Pancreas (tissue), 10 donors: ENCODE measurements around the gene EMD. TPM values are rescaled to one million over a fixed set of nuclear protein-coding genes. Genes with fewer than 3 reads are reported as not detected.

Experiments used
- ATAC-seq, 4 donors: fragments of 200-7000 bp; cut with Tn5 transposase; one replicate each; pipeline versions ENCODE4 v1.8.0 to v1.9.1; 2020; ENCODE audit warnings: mild to moderate bottlenecking in 4 of 4, moderate library complexity in 4 of 4
- DNase-seq, 6 donors: peaks; one replicate each; pipeline ENCODE4 v3.0.0-alpha.2; 2020
- FAIRE-seq: peaks from 2 replicates; lab custom pipeline; 2012; peaks lifted over from hg19 to GRCh38; lab: Jason Lieb, UNC
- H3K27ac ChIP-seq, 4 donors: fragments of 200-600 bp; sonication (generic); 1 replicate in 3 of 4; 2 replicates in 1 of 4; pipeline versions ENCODE4 v1.5.0 to v1.8.0; 2020
- H3K27me3 ChIP-seq, 4 donors: fragments of 200-600 bp; one replicate each; pipeline ENCODE4 v1.8.0; 2021
- H3K36me3 ChIP-seq, 3 donors: fragments of 200-600 bp; sonication (generic) in 1 of 3; one replicate each; pipeline versions ENCODE4 v1.5.0 to v1.8.0; 2020 to 2021
- H3K4me1 ChIP-seq, 3 donors: fragments of 200-600 bp; one replicate each; pipeline ENCODE4 v1.8.0; 2021
- H3K4me3 ChIP-seq, 4 donors: fragments of 200-600 bp; sonication (generic) in 2 of 4; one replicate each; pipeline versions ENCODE4 v1.5.0 to v1.8.0; 2020 to 2021
- H3K9me3 ChIP-seq, 4 donors: fragments of 200-600 bp; one replicate each; pipeline ENCODE4 v1.8.0; 2021
- CTCF ChIP-seq, 4 donors: fragments of 200-600 bp; sonication (generic) in 3 of 4; IDR thresholded peaks; one replicate each; pipeline versions ENCODE4 v1.5.0 to v1.8.0; 2021; ENCODE audit warnings: antibody characterized with exemption in 4 of 4
- WGBS, 2 donors: extraction: QIAGEN DNeasy Blood & Tissue Kit; methylation state at CpG; one replicate each; pipeline ENCODE4 v1.1.7; 2013; 5-methylcytosine and 5-hydroxymethylcytosine counted together
- intact Hi-C, 3 donors: fragments of 100-400 bp; cut with DNase I; formaldehyde crosslinking; loops; one replicate each; pipeline versions ENCODE4 v1.11.1 to v1.14.2; 2022
- polyA plus RNA-seq, 2 donors: library from polyadenylated mRNA; stranded (reverse); fragments of 200-250 nt; gene quantifications; one replicate each; pipeline ENCODE4 v1.2.3, GENCODE V29; 2013
- total RNA-seq, 6 donors: library from RNA; stranded (reverse); fragmentation: NEBNext Ultra II Directional in 4 of 6; extraction: Animal tissue kit (Norgen Biotek cat#: 25700) in 4 of 6; gene quantifications; one replicate each; pipeline versions ENCODE4 v1.2.1 to v1.2.4, GENCODE V29; 2021 to 2023
- donor health status: healthy with polysubstance abuse.
- donor health status: DM: no; HTN: no; CAD: no; lungs with moderate emphysema.
- donor health status: DM: no; HTN: no; CAD: no.
- donor health status: control.
- donor health status: control.
- donor health status: Bipolar disorder and iron deficiency.
- donor health status: DM: yes; HTN: yes; CAD: no.
- donor health status: DM: no; HTN: no; CAD: no.
- donor health status: DM: no; HTN: no; CAD: no.
- donor health status: DM: yes; HTN: yes; CAD: no.

The EMD gene
- total and polyA plus RNA-seq, 8 donors = 23.1 to 86.7 (median 41.4) TPM

GRCh38 chrX:154365997-154366665 is 13.0 kb upstream of the EMD start:
- ATAC-seq (no peak), FAIRE-seq (no peak), DNase-seq (no peak)
- Histone ChIP-seq H3K36me3 (peaks cover 0 to 8% (median 0%) of the 10 kb centered on the region in 3 donors), H3K4me3 (no peak overlapping the region), H3K9me3 (no peaks in the 10 kb centered on the region), H3K27ac (no peak overlapping the region), H3K4me1 (no peaks in the 10 kb centered on the region), H3K27me3 (no peaks in the 10 kb centered on the region)
- 87 to 89% methylated on average over 32 of the region's 32 CpGs for WGBS, 2 donors
- intact Hi-C loops = no loop called here
- no peak for TF ChIP-seq CTCF (IDR thresholded peaks at IDR 0.05)

- H3K4me3 ChIP-seq = no peak overlapping the region
- H3K27ac ChIP-seq = no peak overlapping the region
- peaks cover 0 to 8% (median 0%) of the 10 kb centered on the region in 3 donors for H3K36me3 ChIP-seq
- intact Hi-C loops = no loop called here
- H3K9me3 ChIP-seq = no peaks in the 10 kb centered on the region
- WGBS, 2 donors = 89% methylated on average over 10 to 11 of the region's 11 CpGs
- FAIRE-seq = no peak
- no peak for TF ChIP-seq CTCF (IDR thresholded peaks at IDR 0.05)
- H3K4me1 ChIP-seq = no peaks in the 10 kb centered on the region
- ATAC-seq = no peak
- no peak for DNase-seq
- no peaks in the 10 kb centered on the region for H3K27me3 ChIP-seq
Measured at GRCh38 chrX:154366666-154367055, 12.4 kb upstream of the EMD start.

- H3K9me3 ChIP-seq = no peaks in the 10 kb centered on the region
- FAIRE-seq = no peak
- no peak for DNase-seq
- TF ChIP-seq CTCF (IDR thresholded peaks at IDR 0.05) = no peak
- no peaks in the 10 kb centered on the region for H3K27me3 ChIP-seq
- no peak overlapping the region for H3K4me3 ChIP-seq
- peaks cover 0 to 8% (median 0%) of the 10 kb centered on the region in 3 donors for H3K36me3 ChIP-seq
- intact Hi-C loops = no loop called here
- peak overlapping the region in 2 of 4 donors; percentile 72 to 81 for H3K27ac ChIP-seq
- WGBS, 2 donors = 90% methylated on average over 31 of the region's 31 CpGs
- no peaks in the 10 kb centered on the region for H3K4me1 ChIP-seq
- ATAC-seq = no peak
Measured at GRCh38 chrX:154367474-154368308, 11.4 kb upstream of the EMD start.

- intact Hi-C loops = no loop called here
- H3K27ac ChIP-seq = peak overlapping the region; percentile 39 to 81 (median 60)
- peaks cover 0 to 8% (median 0%) of the 10 kb centered on the region in 3 donors for H3K36me3 ChIP-seq
- no peaks in the 10 kb centered on the region for H3K27me3 ChIP-seq
- WGBS, 2 donors = 47 to 57% methylated on average over 15 of the region's 16 CpGs
- peak in 3 of 6 donors; percentile 45 to 61 (median 50) for DNase-seq
- H3K4me3 ChIP-seq = peak overlapping the region in 3 of 4 donors; percentile 7 to 55 (median 16)
- H3K4me1 ChIP-seq = no peaks in the 10 kb centered on the region
- no peak for TF ChIP-seq CTCF (IDR thresholded peaks at IDR 0.05)
- no peak for FAIRE-seq
- ATAC-seq = peak; percentile 13 to 39 (median 24)
- H3K9me3 ChIP-seq = no peaks in the 10 kb centered on the region
Measured at GRCh38 chrX:154368630-154369448, 10.3 kb upstream of the EMD start.
